ENCODE measurements around the gene NISCH. TPM values are rescaled to one million over a fixed set of nuclear protein-coding genes. Genes with fewer than 3 reads are reported as not detected.

NISCH gene
- total RNA-seq, 3 donors from 2014 or later = 67.7 to 119 (median 108) TPM

- Histone ChIP-seq H3K27me3 (no peaks in the 10 kb centered on the region), H3K4me1 (no peaks in the 10 kb centered on the region), H3K4me3 (no peak overlapping the region), H3K9me3 (no peaks in the 10 kb centered on the region), H3K27ac (no peak overlapping the region), H3K36me3 (no peaks in the 10 kb centered on the region)
- intact Hi-C loops (cut with DNase I; ENCODE audit: low total_unique reads) = no loop called here
- DNase-seq (ENCODE audit: low spot score in 2 of 2) = no peak
- TF ChIP-seq POLR2A (IDR thresholded peaks at IDR 0.05) (no peak), POLR2AphosphoS5 (IDR thresholded peaks at IDR 0.05) (no peak)
- TF ChIP-seq, protein P1, sequence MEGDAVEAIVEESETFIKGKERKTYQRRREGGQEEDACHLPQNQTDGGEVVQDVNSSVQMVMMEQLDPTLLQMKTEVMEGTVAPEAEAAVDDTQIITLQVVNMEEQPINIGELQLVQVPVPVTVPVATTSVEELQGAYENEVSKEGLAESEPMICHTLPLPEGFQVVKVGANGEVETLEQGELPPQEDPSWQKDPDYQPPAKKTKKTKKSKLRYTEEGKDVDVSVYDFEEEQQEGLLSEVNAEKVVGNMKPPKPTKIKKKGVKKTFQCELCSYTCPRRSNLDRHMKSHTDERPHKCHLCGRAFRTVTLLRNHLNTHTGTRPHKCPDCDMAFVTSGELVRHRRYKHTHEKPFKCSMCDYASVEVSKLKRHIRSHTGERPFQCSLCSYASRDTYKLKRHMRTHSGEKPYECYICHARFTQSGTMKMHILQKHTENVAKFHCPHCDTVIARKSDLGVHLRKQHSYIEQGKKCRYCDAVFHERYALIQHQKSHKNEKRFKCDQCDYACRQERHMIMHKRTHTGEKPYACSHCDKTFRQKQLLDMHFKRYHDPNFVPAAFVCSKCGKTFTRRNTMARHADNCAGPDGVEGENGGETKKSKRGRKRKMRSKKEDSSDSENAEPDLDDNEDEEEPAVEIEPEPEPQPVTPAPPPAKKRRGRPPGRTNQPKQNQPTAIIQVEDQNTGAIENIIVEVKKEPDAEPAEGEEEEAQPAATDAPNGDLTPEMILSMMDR (IDR thresholded peaks at IDR 0.05) = no peak
These were observed 45.6 kb downstream of the NISCH start for GRCh38 chr3:52501046-52501445.

DNA sequence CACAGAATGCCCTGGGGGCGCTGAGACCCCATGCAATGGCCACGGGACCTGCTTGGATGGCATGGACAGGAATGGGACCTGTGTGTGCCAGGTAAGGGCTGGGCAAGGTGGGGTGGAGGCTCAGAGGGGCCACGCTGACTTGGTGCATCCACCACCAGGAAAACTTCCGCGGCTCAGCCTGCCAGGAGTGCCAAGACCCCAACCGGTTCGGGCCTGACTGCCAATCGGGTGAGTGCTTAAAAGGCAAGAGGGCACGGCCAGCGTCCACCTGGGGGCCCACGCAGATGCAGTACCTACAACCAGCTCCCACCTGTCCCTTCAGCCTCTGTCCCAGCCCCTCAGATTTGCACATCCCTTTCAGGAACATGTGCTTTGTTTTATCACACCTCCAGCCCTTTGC is 46.6 kb downstream of the NISCH start:
- intact Hi-C loops (cut with DNase I; ENCODE audit: low total_unique reads) = no loop called here
- no peaks in the 10 kb centered on the region for H3K9me3 ChIP-seq
- H3K27me3 ChIP-seq = no peaks in the 10 kb centered on the region
- TF ChIP-seq, protein P1 (IDR thresholded peaks at IDR 0.05) = no peak
- TF ChIP-seq POLR2AphosphoS5 (IDR thresholded peaks at IDR 0.05) (no peak), POLR2A (IDR thresholded peaks at IDR 0.05) (no peak)
- no peak overlapping the region for H3K4me3 ChIP-seq
- H3K27ac ChIP-seq = no peak overlapping the region
- H3K4me1 ChIP-seq = no peaks in the 10 kb centered on the region
- no peak for DNase-seq (ENCODE audit: low spot score in 2 of 2)
- H3K36me3 ChIP-seq = no peaks in the 10 kb centered on the region

GRCh38 chr3:52502808-52503350 is 47.5 kb downstream of the NISCH start:
- Histone ChIP-seq H3K4me3 (no peak overlapping the region), H3K36me3 (no peaks in the 10 kb centered on the region), H3K27me3 (no peaks in the 10 kb centered on the region), H3K9me3 (no peaks in the 10 kb centered on the region), H3K4me1 (no peaks in the 10 kb centered on the region), H3K27ac (no peak overlapping the region)
- DNase-seq (ENCODE audit: low spot score in 2 of 2) = no peak
- TF ChIP-seq, protein P1 (IDR thresholded peaks at IDR 0.05) = no peak
- TF ChIP-seq POLR2A (IDR thresholded peaks at IDR 0.05) (no peak), POLR2AphosphoS5 (IDR thresholded peaks at IDR 0.05) (no peak)
- intact Hi-C loops (cut with DNase I; ENCODE audit: low total_unique reads) = no loop called here

- TF ChIP-seq, protein P1 (IDR thresholded peaks at IDR 0.05) = no peak
- TF ChIP-seq POLR2AphosphoS5 (IDR thresholded peaks at IDR 0.05) = no peak
- TF ChIP-seq POLR2A (IDR thresholded peaks at IDR 0.05) = no peak
- H3K27ac ChIP-seq = no peak overlapping the region
These were observed 48.5 kb downstream of the NISCH start for GRCh38 chr3:52503788-52504424.

DNA sequence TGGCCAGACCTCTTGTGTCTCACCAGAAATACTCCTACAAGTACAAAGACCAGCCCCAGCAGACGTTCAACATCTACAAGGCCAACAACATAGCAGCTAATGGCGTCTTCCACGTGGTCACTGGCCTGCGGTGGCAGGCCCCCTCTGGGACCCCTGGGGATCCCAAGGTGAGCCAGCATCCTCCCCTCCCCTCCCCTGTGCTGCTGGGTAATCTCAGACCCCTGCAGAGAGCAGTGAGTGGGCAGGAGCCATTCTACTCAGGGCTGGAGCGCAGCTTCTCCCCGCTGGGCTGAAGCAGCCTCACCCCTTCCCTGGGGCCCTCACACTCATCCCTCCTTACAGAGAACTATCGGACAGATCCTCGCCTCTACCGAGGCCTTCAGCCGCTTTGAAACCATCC is 49.6 kb downstream of the NISCH start:
- Histone ChIP-seq H3K27me3 (no peaks in the 10 kb centered on the region), H3K27ac (no peak overlapping the region), H3K4me1 (no peaks in the 10 kb centered on the region), H3K9me3 (no peaks in the 10 kb centered on the region), H3K36me3 (no peaks in the 10 kb centered on the region), H3K4me3 (no peak overlapping the region)
- DNase-seq (ENCODE audit: low spot score in 2 of 2) = no peak
- TF ChIP-seq, protein P1 (IDR thresholded peaks at IDR 0.05) = no peak
- no peak for TF ChIP-seq POLR2AphosphoS5 (IDR thresholded peaks at IDR 0.05)
- TF ChIP-seq POLR2A (IDR thresholded peaks at IDR 0.05) = no peak
- intact Hi-C loops (cut with DNase I; ENCODE audit: low total_unique reads) = no loop called here

More at GRCh38 chr3:52503788-52504424, 48.5 kb downstream of the NISCH start:
- intact Hi-C loops (cut with DNase I; ENCODE audit: low total_unique reads) = no loop called here
- H3K27me3 ChIP-seq = no peaks in the 10 kb centered on the region
- no peak for DNase-seq (ENCODE audit: low spot score in 2 of 2)
- no peaks in the 10 kb centered on the region for H3K36me3 ChIP-seq
- no peaks in the 10 kb centered on the region for H3K4me1 ChIP-seq
- H3K4me3 ChIP-seq = no peak overlapping the region
- H3K9me3 ChIP-seq = no peaks in the 10 kb centered on the region

Data from breast epithelium (tissue), 4 donors.